HG03175 (cell line): Measurements from ENCODE around the gene APPL2.

Experiments used
- ATAC-seq: cut with Tn5 transposase; IDR thresholded peaks from one replicate; pipeline ENCODE4 v1.9.1; 2021; ENCODE audit warnings: mild to moderate bottlenecking, moderate library complexity; ENCODE audit not compliant: unreplicated experiment

APPL2 gene

DNA sequence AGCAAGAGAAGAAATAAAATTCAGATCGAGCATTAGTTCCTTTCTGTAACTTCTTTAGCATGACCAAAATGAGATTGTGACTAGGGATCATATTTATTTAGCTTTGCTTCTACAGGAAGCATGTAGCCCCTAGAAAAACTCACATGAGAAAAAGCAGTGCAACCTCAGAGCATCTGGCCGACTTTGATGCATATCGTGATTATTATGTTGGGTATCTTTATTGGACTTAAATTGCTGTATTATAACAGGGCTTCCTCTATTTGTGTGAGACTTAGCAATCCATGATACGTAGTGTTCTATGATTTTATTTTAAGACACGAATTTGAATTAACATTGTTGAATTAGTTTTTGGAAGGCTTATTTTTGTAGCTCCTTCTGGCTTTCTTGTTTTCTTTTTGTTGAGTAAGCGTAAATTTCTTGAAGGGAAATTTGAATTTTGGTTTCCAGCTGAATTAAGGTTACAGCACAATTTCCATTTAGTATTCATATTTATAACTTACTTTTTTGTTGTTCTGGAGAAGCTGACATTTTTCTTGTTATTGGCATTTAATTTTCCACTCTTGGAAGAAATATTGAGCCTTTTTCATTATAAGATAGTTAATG lies 94.6 kb downstream of the APPL2 start:
- no peak for ATAC-seq

- no peak for ATAC-seq
Observed at GRCh38 chr12:105138248-105138647, 97.7 kb downstream of the APPL2 start.
